ENCODE measurements around the gene INPP4A. TPM values are rescaled to one million over a fixed set of nuclear protein-coding genes. Genes with fewer than 3 reads are reported as not detected.

Gene INPP4A
- total and polyA plus RNA-seq, 9 of the 15 experiments (the other 6 are each of a cell fraction or from before 2014, with no cell fraction given) = 1.8 to 15.7 (median 8.3) TPM

GRCh38 chr2:98464772-98465310 lies 20.2 kb downstream of the INPP4A start (continued):
- peak; percentile 67; the same call in 1 of the 2 replicates for TF ChIP-seq HES1 (IDR thresholded peaks at IDR 0.05; ENCODE audit: low read depth)
- no peak for TF ChIP-seq ZHX1 (conservative IDR thresholded peaks at IDR 0.05; ENCODE audit: low read length)
- TF ChIP-seq ZBTB7A (IDR thresholded peaks at IDR 0.05; ENCODE audit: borderline replicate concordance, control insufficient read depth, low read depth, low read length) = no peak
- TF ChIP-seq, protein P1, sequence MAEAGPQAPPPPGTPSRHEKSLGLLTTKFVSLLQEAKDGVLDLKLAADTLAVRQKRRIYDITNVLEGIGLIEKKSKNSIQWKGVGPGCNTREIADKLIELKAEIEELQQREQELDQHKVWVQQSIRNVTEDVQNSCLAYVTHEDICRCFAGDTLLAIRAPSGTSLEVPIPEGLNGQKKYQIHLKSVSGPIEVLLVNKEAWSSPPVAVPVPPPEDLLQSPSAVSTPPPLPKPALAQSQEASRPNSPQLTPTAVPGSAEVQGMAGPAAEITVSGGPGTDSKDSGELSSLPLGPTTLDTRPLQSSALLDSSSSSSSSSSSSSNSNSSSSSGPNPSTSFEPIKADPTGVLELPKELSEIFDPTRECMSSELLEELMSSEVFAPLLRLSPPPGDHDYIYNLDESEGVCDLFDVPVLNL (CRISPR knock-in tag; IDR thresholded peaks at IDR 0.05; ENCODE audit: low read depth) = no peak
- TF ChIP-seq RUNX1 (IDR thresholded peaks at IDR 0.05; ENCODE audit: low read depth) = no peak
- TF ChIP-seq SREBF2 (CRISPR knock-in tag; IDR thresholded peaks at IDR 0.05) = no peak
- TF ChIP-seq ILF3 (IDR thresholded peaks at IDR 0.05; ENCODE audit: borderline replicate concordance) = no peak
- no peak for TF ChIP-seq PURB (CRISPR knock-in tag; IDR thresholded peaks at IDR 0.05; ENCODE audit: low read depth)
- no peak for TF ChIP-seq HNRNPL (IDR thresholded peaks at IDR 0.05; ENCODE audit: low read depth, low read length)
- no peak for TF ChIP-seq DPF2 (IDR thresholded peaks at IDR 0.05)
- no peak for TF ChIP-seq ZNF133 (CRISPR knock-in tag; IDR thresholded peaks at IDR 0.05)
- no peak for TF ChIP-seq TSHZ1 (CRISPR knock-in tag; IDR thresholded peaks at IDR 0.05)
- TF ChIP-seq SOX6 (IDR thresholded peaks at IDR 0.05) = peak; percentile 79; the same call in 1 of the 2 replicates
- no peak for TF ChIP-seq NBN (IDR thresholded peaks at IDR 0.05; ENCODE audit: low read depth)
- TF ChIP-seq ZSCAN32 (CRISPR knock-in tag; IDR thresholded peaks at IDR 0.05) = no peak
- peak; percentile 93 for TF ChIP-seq MAX (CRISPR knock-in tag; IDR thresholded peaks at IDR 0.05)
- TF ChIP-seq ETV1 (tag; conservative IDR thresholded peaks at IDR 0.05; ENCODE audit: low read depth) = peak; percentile 61
- TF ChIP-seq TEAD1 (CRISPR knock-in tag; IDR thresholded peaks at IDR 0.05) = 0 out of 4 replicates have a peak, but pooled peaks of 1 of the 2 experiments have one; percentile 35
